B cell (primary cell): ENCODE results near the gene ACSM6. TPM values are rescaled to one million over a fixed set of nuclear protein-coding genes. Genes with fewer than 3 reads are reported as not detected.

Source experiments
- ATAC-seq: fragments of 200-7000 bp; cut with Tn5 transposase; one replicate; pipeline ENCODE4 v1.10.0; 2021; ENCODE audit warnings: low read depth, mild to moderate bottlenecking, moderate number of reproducible peaks, moderate library complexity
- CTCF ChIA-PET: fragments of 350-600 bp; sonication (Branson Sonifier 250); formaldehyde crosslinking; loops from one replicate; lab custom pipeline; 2021; ENCODE audit warnings: antibody characterized with exemption, inconsistent platforms; lab: Charles Lee
- POLR2A ChIA-PET: fragments of 350-600 bp; sonication (Branson Sonifier 250); formaldehyde crosslinking; loops from one replicate; lab custom pipeline; 2021; ENCODE audit warnings: antibody characterized with exemption; lab: Charles Lee
- DNase-seq: peaks from one replicate; pipeline ENCODE4 v3.0.0; 2013
- H2AFZ ChIP-seq: 2 replicates; pipeline ENCODE4 v1.6.1; 2012; ENCODE audit warnings: mild to moderate bottlenecking, low read depth, low read length; ENCODE audit not compliant: insufficient read depth, poor library complexity, severe bottlenecking
- H3K27ac ChIP-seq, 2 donors: 1 replicate in 1 of 2; 2 replicates in 1 of 2; pipeline ENCODE4 v1.5.1; 2012 to 2013; ENCODE audit warnings: low read length in 2 of 2, mild to moderate bottlenecking in 2 of 2, moderate library complexity in 1 of 2
- H3K27me3 ChIP-seq, 4 experiments: fragments of 200-600 bp in 1 of 4; sonication (generic) in 1 of 4; replicated peaks in 1 of 4; 1 replicate in 2 of 4; 2 replicates in 2 of 4; pipeline versions ENCODE4 v1.6.1 to v1.7.0; 2013 to 2016; ENCODE audit warnings: low read length in 3 of 4, mild to moderate bottlenecking in 2 of 4, mixed read lengths in 1 of 4, moderate library complexity in 1 of 4; ENCODE audit not compliant: insufficient read depth in 4 of 4, control insufficient read depth in 3 of 4; ENCODE audit errors: control extremely low read depth in 1 of 4
- H3K36me3 ChIP-seq, 2 experiments: replicated peaks in 1 of 2; 1 replicate in 1 of 2; 2 replicates in 1 of 2; pipeline versions ENCODE4 v1.6.1 to v1.7.1; 2013; ENCODE audit warnings: low read length in 1 of 2; ENCODE audit not compliant: insufficient read depth in 2 of 2, control insufficient read depth in 1 of 2; ENCODE audit errors: control extremely low read depth in 1 of 2, extremely low read depth in 1 of 2
- H3K4me1 ChIP-seq, 2 donors: fragments of 200-600 bp in 1 of 2; sonication (generic) in 1 of 2; 1 replicate in 1 of 2; 2 replicates in 1 of 2; pipeline versions ENCODE4 v1.5.1 to v1.6.1; 2013 to 2017; ENCODE audit warnings: low read length in 2 of 2; ENCODE audit not compliant: control insufficient read depth in 2 of 2, insufficient read depth in 2 of 2
- H3K4me2 ChIP-seq: replicated peaks from 2 replicates; pipeline ENCODE3; 2012; ENCODE audit warnings: mild to moderate bottlenecking, low read depth, low read length; ENCODE audit not compliant: poor library complexity, severe bottlenecking
- H3K4me3 ChIP-seq, 5 experiments: fragments of 200-600 bp in 1 of 5; sonication (generic) in 1 of 5; 1 replicate in 3 of 5; 2 replicates in 2 of 5; pipeline versions ENCODE4 v1.5.1 to v1.7.0; 2011 to 2016; ENCODE audit warnings: low read length in 4 of 5, mild to moderate bottlenecking in 4 of 5, low read depth in 2 of 5, control low read depth in 1 of 5, moderate library complexity in 1 of 5; ENCODE audit not compliant: insufficient read depth in 1 of 5; ENCODE audit errors: control extremely low read depth in 1 of 5, extremely low read depth in 1 of 5
- H3K79me2 ChIP-seq: fragments of 200-600 bp; sonication (generic); one replicate; pipeline ENCODE4 v1.6.0; 2016; ENCODE audit warnings: low read length; ENCODE audit not compliant: control insufficient read depth, insufficient read depth
- H3K9ac ChIP-seq: fragments of 200-600 bp; sonication (generic); 2 replicates; pipeline ENCODE4 v1.6.1; 2017; ENCODE audit warnings: mild to moderate bottlenecking, low read length, moderate library complexity
- H3K9me3 ChIP-seq, 3 donors: one replicate each; pipeline versions ENCODE4 v1.6.1 to v1.7.1; 2013; ENCODE audit warnings: low read length in 2 of 3; ENCODE audit not compliant: control insufficient read depth in 2 of 3, insufficient read depth in 1 of 3; ENCODE audit errors: control extremely low read depth in 1 of 3
- H4K20me1 ChIP-seq: 2 replicates; pipeline ENCODE4 v1.6.0; 2012; ENCODE audit warnings: mild to moderate bottlenecking, low read length; ENCODE audit not compliant: insufficient read depth, control insufficient read depth, poor library complexity, severe bottlenecking
- H3K27ac Mint-ChIP-seq: one replicate; pipeline ENCODE4 v1.8.0; 2021; ENCODE audit warnings: mixed read lengths
- H3K27me3 Mint-ChIP-seq: one replicate; pipeline ENCODE4 v1.8.0; 2021; ENCODE audit warnings: mixed read lengths
- H3K4me1 Mint-ChIP-seq: one replicate; pipeline ENCODE4 v1.8.0; 2021; ENCODE audit warnings: mixed read lengths
- H3K4me3 Mint-ChIP-seq: one replicate; pipeline ENCODE4 v1.8.0; 2021; ENCODE audit warnings: mixed read lengths
- H3K9me3 Mint-ChIP-seq: one replicate; pipeline ENCODE4 v1.8.0; 2022; ENCODE audit warnings: mixed read lengths; ENCODE audit not compliant: insufficient read depth
- EZH2 ChIP-seq: IDR thresholded peaks from 2 replicates; pipeline ENCODE4 v1.6.1; 2012; ENCODE audit warnings: borderline replicate concordance, low read depth, mild to moderate bottlenecking, moderate library complexity, low read length; ENCODE audit not compliant: insufficient read depth, poor library complexity, severe bottlenecking
- WGBS: methylation state at CpG from one replicate; pipeline ENCODE4 v1.1.5; 2013; ENCODE audit warnings: missing lambda C conversion rate; ENCODE audit not compliant: insufficient coverage; 5-methylcytosine and 5-hydroxymethylcytosine counted together
- intact Hi-C: fragments of 100-400 bp; cut with micrococcal nuclease; formaldehyde crosslinking; loops from one replicate; pipeline ENCODE4 v1.10.0; 2022
- polyA plus RNA-seq: library from polyadenylated mRNA; depleted of rRNA; stranded (reverse); fragments of >200 nt; gene quantifications from 2 replicates; pipeline ENCODE4 v1.2.3, GENCODE V29; 2012
- total RNA-seq, 2 donors: library from RNA; stranded (reverse); fragments of 120-200 nt in 1 of 2; gene quantifications; 1 replicate in 1 of 2; 2 replicates in 1 of 2; pipeline versions ENCODE4 v1.2.3 to v1.2.4, GENCODE V29; 2013 to 2022
- TF ChIP-seq, protein P1 (sequence below): fragments of 200-600 bp; IDR thresholded peaks from one replicate; pipeline ENCODE4 v1.8.0; 2022; ENCODE audit warnings: antibody characterized with exemption, mild to moderate bottlenecking

The ACSM6 gene
- total and polyA plus RNA-seq, 2 donors (not counting 1 experiment from before 2014, with no cell fraction given), result not detected

GRCh38 chr10:95276367-95277200 lies 82.5 kb downstream of the ACSM6 start:
- H3K79me2 ChIP-seq, result peaks cover 93% of the 10 kb centered on the region
- no peaks in the 10 kb centered on the region for H3K27me3 ChIP-seq
- ChIA-PET CTCF (interaction anchor here (0.8 to 1.6 kb wide), 4 partner anchors 19 to 87 kb away, joined by 3 to 6 read pairs (median 4); no protein-coding TSS in a partner anchor), POLR2A (interaction anchor here (0.6 to 0.7 kb wide), 2 partner anchors 17 to 66 kb away, joined by 3 to 6 read pairs; no protein-coding TSS in a partner anchor)
- 80% methylated on average over 2 of the region's 8 CpGs for WGBS
- ATAC-seq (peak; percentile 17), DNase-seq (no peak)
- H3K4me1 Mint-ChIP-seq, result peaks cover 69% of the 10 kb centered on the region
- intact Hi-C loops, result no loop called here
- H3K4me1 ChIP-seq, result peaks cover 38 to 49% of the 10 kb centered on the region in 2 donors
- peak overlapping the region; percentile 9 for H3K4me3 Mint-ChIP-seq
- TF ChIP-seq, protein P1, sequence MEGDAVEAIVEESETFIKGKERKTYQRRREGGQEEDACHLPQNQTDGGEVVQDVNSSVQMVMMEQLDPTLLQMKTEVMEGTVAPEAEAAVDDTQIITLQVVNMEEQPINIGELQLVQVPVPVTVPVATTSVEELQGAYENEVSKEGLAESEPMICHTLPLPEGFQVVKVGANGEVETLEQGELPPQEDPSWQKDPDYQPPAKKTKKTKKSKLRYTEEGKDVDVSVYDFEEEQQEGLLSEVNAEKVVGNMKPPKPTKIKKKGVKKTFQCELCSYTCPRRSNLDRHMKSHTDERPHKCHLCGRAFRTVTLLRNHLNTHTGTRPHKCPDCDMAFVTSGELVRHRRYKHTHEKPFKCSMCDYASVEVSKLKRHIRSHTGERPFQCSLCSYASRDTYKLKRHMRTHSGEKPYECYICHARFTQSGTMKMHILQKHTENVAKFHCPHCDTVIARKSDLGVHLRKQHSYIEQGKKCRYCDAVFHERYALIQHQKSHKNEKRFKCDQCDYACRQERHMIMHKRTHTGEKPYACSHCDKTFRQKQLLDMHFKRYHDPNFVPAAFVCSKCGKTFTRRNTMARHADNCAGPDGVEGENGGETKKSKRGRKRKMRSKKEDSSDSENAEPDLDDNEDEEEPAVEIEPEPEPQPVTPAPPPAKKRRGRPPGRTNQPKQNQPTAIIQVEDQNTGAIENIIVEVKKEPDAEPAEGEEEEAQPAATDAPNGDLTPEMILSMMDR, result no peak
- no peak for TF ChIP-seq EZH2
- H3K27me3 Mint-ChIP-seq, result no peaks in the 10 kb centered on the region
- H3K27ac ChIP-seq, result peak overlapping the region in 1 of 2 donors; percentile 33
- no peak overlapping the region for H3K9ac ChIP-seq
- H3K4me3 ChIP-seq, result no peak overlapping the region
- no peaks in the 10 kb centered on the region for H3K9me3 ChIP-seq
- H3K36me3 ChIP-seq, result peaks cover 1 to 4% of the 10 kb centered on the region in 2 experiments
- H3K4me2 ChIP-seq, result peak overlapping the region; percentile 12
- no peaks in the 10 kb centered on the region for H3K9me3 Mint-ChIP-seq
- peak overlapping the region; percentile 62 for H3K27ac Mint-ChIP-seq
- H2AFZ ChIP-seq, result no peak overlapping the region
- peaks cover 68% of the 10 kb centered on the region for H4K20me1 ChIP-seq

DNA sequence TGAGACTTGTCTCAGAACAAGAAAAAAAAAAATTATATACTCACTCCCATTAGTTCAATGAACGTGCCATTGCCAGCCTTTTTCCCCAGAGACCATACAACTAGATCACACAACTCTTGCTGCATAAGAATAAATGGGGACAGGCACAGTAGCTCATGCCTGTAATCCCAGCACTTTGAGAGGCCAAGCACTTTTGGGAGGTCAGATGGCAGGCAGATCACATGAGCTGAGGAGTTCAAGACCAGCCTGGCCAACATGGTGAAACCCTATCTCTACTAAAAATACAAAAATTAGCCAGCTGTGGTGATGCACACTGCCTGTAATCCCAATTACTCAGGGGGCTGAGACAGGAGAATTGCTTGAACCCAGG lies 83.1 kb downstream of the ACSM6 start:
- no peak overlapping the region for H3K4me3 Mint-ChIP-seq
- no peak overlapping the region for H3K4me2 ChIP-seq
- CTCF ChIA-PET, result interaction anchor here (0.9 to 1.6 kb wide), 3 partner anchors 18 to 86 kb away, joined by 3 to 6 read pairs (median 4); no protein-coding TSS in a partner anchor
- H4K20me1 ChIP-seq, result peaks cover 70% of the 10 kb centered on the region
- H3K9me3 ChIP-seq, result no peaks in the 10 kb centered on the region
- no peak overlapping the region for H3K27ac ChIP-seq
- no peak overlapping the region for H2AFZ ChIP-seq
- H3K27me3 ChIP-seq, result no peaks in the 10 kb centered on the region
- H3K4me1 Mint-ChIP-seq, result peaks cover 75% of the 10 kb centered on the region
- H3K36me3 ChIP-seq, result peaks cover 3 to 4% of the 10 kb centered on the region in 2 experiments
- DNase-seq (no peak), ATAC-seq (no peak)
- WGBS, result 40% methylated on average over 1 of the region's 1 CpG
- H3K4me1 ChIP-seq, result peaks cover 39 to 49% of the 10 kb centered on the region in 2 donors
- intact Hi-C loops, result no loop called here
- H3K9ac ChIP-seq, result no peak overlapping the region
- H3K79me2 ChIP-seq, result peaks cover 95% of the 10 kb centered on the region
- POLR2A ChIA-PET, result interaction anchor here (0.7 to 1.6 kb wide), 2 partner anchors 11 to 65 kb away, joined by 6 read pairs; no protein-coding TSS in a partner anchor
- H3K9me3 Mint-ChIP-seq, result no peaks in the 10 kb centered on the region
- H3K4me3 ChIP-seq, result no peak overlapping the region
- H3K27me3 Mint-ChIP-seq, result no peaks in the 10 kb centered on the region
- H3K27ac Mint-ChIP-seq, result peak overlapping the region; percentile 74
- TF ChIP-seq, protein P1, result no peak
